HepG2 (cell line): Measurements from ENCODE around the gene GADD45A. TPM values are rescaled to one million over a fixed set of nuclear protein-coding genes. Genes with fewer than 3 reads are reported as not detected.
A peak's percentile ranks its signal among the peaks of the same experiment; 100 is the strongest.

ENCODE experiments used
- E2F2 ChIP-seq: sonication (generic); formaldehyde crosslinking; IDR thresholded peaks from 2 replicates; pipeline ENCODE4 v1.4.0; 2020; ENCODE audit warnings: missing genetic modification reagents, borderline replicate concordance
- EED ChIP-seq: sonication (generic); formaldehyde crosslinking; IDR thresholded peaks from 2 replicates; pipeline ENCODE4 v1.5.0; 2020; ENCODE audit warnings: mild to moderate bottlenecking, missing genetic modification reagents
- ETV5 ChIP-seq: IDR thresholded peaks from 2 replicates; pipeline ENCODE4 v1.6.1; 2018; ENCODE audit warnings: missing biosample characterization, missing genetic modification reagents, inconsistent platforms, borderline replicate concordance
- GABPB1 ChIP-seq: IDR thresholded peaks from 2 replicates; pipeline ENCODE4 v1.6.1; 2016; ENCODE audit warnings: mild to moderate bottlenecking, missing genetic modification reagents, moderate library complexity, missing compliant biosample characterization
- GTF2F1 ChIP-seq: fragments of 150-350 bp; IDR thresholded peaks from 2 replicates; pipeline ENCODE4 v1.6.1; 2014; ENCODE audit warnings: low read length
- HNRNPH1 ChIP-seq: fragments of 200-400 bp; formaldehyde crosslinking; optimal IDR thresholded peaks from 2 replicates; pipeline ENCODE3; 2017; ENCODE audit warnings: mild to moderate bottlenecking, low read depth, low read length
- KMT2B ChIP-seq: IDR thresholded peaks from 2 replicates; pipeline ENCODE4 v1.6.1; 2016; ENCODE audit warnings: missing genetic modification reagents, missing compliant biosample characterization
- MTA3 ChIP-seq: sonication (generic); formaldehyde crosslinking; IDR thresholded peaks from 2 replicates; pipeline ENCODE4 v1.4.0; 2020; ENCODE audit warnings: missing genetic modification reagents
- MXD4 ChIP-seq: IDR thresholded peaks from 2 replicates; pipeline ENCODE4 v1.6.1; 2016; ENCODE audit warnings: mild to moderate bottlenecking, missing biosample characterization, missing genetic modification reagents
- PREB ChIP-seq: sonication (generic); formaldehyde crosslinking; IDR thresholded peaks from 2 replicates; pipeline ENCODE4 v1.4.0; 2020; ENCODE audit warnings: missing genetic modification reagents
- STAT6 ChIP-seq: sonication (generic); formaldehyde crosslinking; IDR thresholded peaks from 2 replicates; pipeline ENCODE4 v1.4.0; 2020; ENCODE audit warnings: missing genetic modification reagents, mild to moderate bottlenecking, borderline replicate concordance
- ZNF205 ChIP-seq: IDR thresholded peaks from 2 replicates; pipeline ENCODE4 v1.6.1; 2018; ENCODE audit warnings: missing biosample characterization, missing genetic modification reagents
- ZNF501 ChIP-seq: sonication (generic); formaldehyde crosslinking; IDR thresholded peaks from 2 replicates; pipeline ENCODE4 v1.5.1; 2020; ENCODE audit warnings: mild to moderate bottlenecking, moderate library complexity, missing genetic modification reagents
- ZSCAN25 ChIP-seq: sonication (generic); formaldehyde crosslinking; IDR thresholded peaks from 2 replicates; pipeline ENCODE4 v1.8.0; 2022; ENCODE audit warnings: mild to moderate bottlenecking, missing genetic modification reagents
- polyA plus RNA-seq, 8 experiments: library from polyadenylated mRNA; depleted of rRNA in 3 of 8; stranded (reverse) in 7 of 8; unstranded in 1 of 8; fragments of >200 nt; fragmentation: Illumina TruSeq in 4 of 8; extraction: Trizol in 4 of 8; gene quantifications; 2 replicates each; pipeline versions ENCODE4 v1.2.1 to v1.2.3, GENCODE V29; 2011 to 2016; ENCODE audit warnings: low read depth in 4 of 8, missing spikeins in 1 of 8, mixed read lengths in 1 of 8; ENCODE audit not compliant: insufficient read depth in 1 of 8
- total RNA-seq, 5 experiments: library from RNA; depleted of rRNA; stranded (reverse); fragments of >200 nt; fragmentation: Illumina TruSeq; extraction: Trizol; gene quantifications; 2 replicates each; pipeline ENCODE4 v1.2.3, GENCODE V29; 2016; ENCODE audit warnings: low read depth in 1 of 5
- TF ChIP-seq, protein P1 (sequence below): sonication (generic); formaldehyde crosslinking; IDR thresholded peaks from 2 replicates; pipeline ENCODE4 v1.9.0; 2021; ENCODE audit warnings: missing genetic modification reagents, borderline replicate concordance
- TF ChIP-seq, protein P2 (sequence below): sonication (generic); formaldehyde crosslinking; IDR thresholded peaks from 2 replicates; pipeline ENCODE4 v1.4.0; 2020; ENCODE audit warnings: missing genetic modification reagents, borderline replicate concordance

The GADD45A gene
- total and polyA plus RNA-seq, 2 of the 13 experiments (the other 11 are each of a cell fraction or from before 2014, with no cell fraction given), result 33.2 to 46.2 TPM

DNA sequence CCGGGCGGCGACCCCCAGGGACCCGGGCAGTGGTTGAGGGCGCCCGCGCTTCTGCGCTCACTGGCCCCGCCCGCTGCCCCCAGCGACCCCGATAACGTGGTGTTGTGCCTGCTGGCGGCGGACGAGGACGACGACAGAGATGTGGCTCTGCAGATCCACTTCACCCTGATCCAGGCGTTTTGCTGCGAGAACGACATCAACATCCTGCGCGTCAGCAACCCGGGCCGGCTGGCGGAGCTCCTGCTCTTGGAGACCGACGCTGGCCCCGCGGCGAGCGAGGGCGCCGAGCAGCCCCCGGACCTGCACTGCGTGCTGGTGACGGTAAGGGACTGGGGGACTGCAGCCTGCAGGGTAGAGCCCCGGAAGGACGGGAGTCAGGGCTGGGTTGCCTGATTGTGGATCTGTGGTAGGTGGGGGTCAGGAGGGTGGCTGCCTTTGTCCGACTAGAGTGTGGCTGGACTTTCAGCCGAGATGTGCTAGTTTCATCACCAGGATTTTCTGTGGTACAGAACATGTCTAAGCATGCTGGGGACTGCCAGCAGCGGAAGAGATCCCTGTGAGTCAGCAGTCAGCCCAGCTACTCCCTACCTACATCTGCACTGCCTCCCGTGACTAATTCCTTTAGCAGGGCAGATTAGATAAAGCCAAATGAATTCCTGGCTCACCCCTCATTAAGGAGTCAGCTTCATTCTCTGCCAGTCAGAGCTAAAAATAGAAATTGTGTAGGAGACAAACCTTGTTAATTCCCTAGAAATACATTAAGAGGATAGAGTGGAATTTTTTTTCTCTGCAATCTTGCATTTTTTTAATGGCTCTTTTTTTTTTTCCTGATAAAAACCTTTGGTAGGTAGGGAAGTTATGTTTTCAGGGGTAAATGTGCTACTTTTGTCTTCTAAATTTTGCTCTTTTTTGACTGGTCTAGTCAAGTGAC lies 1.5 kb downstream of the GADD45A start (continued):
- peak; percentile 86; the same call in 1 of the 2 replicates for TF ChIP-seq ZSCAN25 (CRISPR knock-in tag)
- 0 out of 2 replicates have a peak, but pooled peaks have one; percentile 27 for TF ChIP-seq MXD4 (CRISPR knock-in tag)
- TF ChIP-seq ETV5 (CRISPR knock-in tag), result peak; percentile 83
- no peak for TF ChIP-seq PREB (CRISPR knock-in tag)
- no peak for TF ChIP-seq HNRNPH1
- 0 out of 2 replicates have a peak, but pooled peaks have one; percentile 47 for TF ChIP-seq ZNF205
- peak; percentile 63; the same call in 1 of the 2 replicates for TF ChIP-seq ZNF501
- no peak for TF ChIP-seq EED (CRISPR knock-in tag)
- TF ChIP-seq, protein P1, sequence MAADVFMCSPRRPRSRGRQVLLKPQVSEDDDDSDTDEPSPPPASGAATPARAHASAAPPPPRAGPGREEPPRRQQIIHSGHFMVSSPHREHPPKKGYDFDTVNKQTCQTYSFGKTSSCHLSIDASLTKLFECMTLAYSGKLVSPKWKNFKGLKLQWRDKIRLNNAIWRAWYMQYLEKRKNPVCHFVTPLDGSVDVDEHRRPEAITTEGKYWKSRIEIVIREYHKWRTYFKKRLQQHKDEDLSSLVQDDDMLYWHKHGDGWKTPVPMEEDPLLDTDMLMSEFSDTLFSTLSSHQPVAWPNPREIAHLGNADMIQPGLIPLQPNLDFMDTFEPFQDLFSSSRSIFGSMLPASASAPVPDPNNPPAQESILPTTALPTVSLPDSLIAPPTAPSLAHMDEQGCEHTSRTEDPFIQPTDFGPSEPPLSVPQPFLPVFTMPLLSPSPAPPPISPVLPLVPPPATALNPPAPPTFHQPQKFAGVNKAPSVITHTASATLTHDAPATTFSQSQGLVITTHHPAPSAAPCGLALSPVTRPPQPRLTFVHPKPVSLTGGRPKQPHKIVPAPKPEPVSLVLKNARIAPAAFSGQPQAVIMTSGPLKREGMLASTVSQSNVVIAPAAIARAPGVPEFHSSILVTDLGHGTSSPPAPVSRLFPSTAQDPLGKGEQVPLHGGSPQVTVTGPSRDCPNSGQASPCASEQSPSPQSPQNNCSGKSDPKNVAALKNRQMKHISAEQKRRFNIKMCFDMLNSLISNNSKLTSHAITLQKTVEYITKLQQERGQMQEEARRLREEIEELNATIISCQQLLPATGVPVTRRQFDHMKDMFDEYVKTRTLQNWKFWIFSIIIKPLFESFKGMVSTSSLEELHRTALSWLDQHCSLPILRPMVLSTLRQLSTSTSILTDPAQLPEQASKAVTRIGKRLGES (CRISPR knock-in tag), result no peak
- TF ChIP-seq, protein P2, sequence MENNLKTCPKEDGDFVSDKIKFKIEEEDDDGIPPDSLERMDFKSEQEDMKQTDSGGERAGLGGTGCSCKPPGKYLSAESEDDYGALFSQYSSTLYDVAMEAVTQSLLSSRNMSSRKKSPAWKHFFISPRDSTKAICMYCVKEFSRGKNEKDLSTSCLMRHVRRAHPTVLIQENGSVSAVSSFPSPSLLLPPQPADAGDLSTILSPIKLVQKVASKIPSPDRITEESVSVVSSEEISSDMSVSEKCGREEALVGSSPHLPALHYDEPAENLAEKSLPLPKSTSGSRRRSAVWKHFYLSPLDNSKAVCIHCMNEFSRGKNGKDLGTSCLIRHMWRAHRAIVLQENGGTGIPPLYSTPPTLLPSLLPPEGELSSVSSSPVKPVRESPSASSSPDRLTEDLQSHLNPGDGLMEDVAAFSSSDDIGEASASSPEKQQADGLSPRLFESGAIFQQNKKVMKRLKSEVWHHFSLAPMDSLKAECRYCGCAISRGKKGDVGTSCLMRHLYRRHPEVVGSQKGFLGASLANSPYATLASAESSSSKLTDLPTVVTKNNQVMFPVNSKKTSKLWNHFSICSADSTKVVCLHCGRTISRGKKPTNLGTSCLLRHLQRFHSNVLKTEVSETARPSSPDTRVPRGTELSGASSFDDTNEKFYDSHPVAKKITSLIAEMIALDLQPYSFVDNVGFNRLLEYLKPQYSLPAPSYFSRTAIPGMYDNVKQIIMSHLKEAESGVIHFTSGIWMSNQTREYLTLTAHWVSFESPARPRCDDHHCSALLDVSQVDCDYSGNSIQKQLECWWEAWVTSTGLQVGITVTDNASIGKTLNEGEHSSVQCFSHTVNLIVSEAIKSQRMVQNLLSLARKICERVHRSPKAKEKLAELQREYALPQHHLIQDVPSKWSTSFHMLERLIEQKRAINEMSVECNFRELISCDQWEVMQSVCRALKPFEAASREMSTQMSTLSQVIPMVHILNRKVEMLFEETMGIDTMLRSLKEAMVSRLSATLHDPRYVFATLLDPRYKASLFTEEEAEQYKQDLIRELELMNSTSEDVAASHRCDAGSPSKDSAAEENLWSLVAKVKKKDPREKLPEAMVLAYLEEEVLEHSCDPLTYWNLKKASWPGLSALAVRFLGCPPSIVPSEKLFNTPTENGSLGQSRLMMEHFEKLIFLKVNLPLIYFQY (CRISPR knock-in tag), result no peak
- 0 out of 2 replicates have a peak, but pooled peaks have one; percentile 33 for TF ChIP-seq GTF2F1
- no peak for TF ChIP-seq KMT2B (CRISPR knock-in tag)
- no peak for TF ChIP-seq E2F2 (CRISPR knock-in tag)
- TF ChIP-seq GABPB1 (CRISPR knock-in tag), result peak; percentile 76
- TF ChIP-seq MTA3 (CRISPR knock-in tag), result no peak
- no peak for TF ChIP-seq STAT6 (CRISPR knock-in tag)
